Measurements from ENCODE around the gene TAS2R19.
"Not testable (repeated sequence)": the region's sequence is repeated elsewhere in the genome, so short reads cannot be mapped to it uniquely, and the experiment has no call there.

DNA sequence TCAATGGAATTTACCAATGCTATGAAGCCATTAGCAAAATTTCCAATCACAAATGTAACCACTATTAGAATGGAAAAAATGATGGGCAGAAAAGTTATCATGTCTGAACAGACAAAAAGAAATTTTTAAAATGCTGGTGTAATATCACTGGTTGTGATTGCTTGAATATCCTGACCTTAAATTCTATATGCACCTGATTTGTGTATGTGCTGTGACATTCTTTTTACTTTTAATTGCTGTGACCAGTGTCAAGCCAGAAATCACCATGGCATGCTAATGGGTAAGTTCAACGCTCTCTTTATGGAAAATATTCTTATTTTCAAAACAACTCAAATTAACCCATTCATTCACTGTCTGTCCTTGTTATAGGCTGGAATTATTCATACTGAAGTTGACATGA is 39.8 kb upstream of the TAS2R19 start, which contains the start of gene TAS2R46:
- not testable (repeated sequence) for TF ChIP-seq POLR2A (IDR thresholded peaks at IDR 0.05; ENCODE audit: low read length); GATA1 (IDR thresholded peaks at IDR 0.05; ENCODE audit: low read depth, low read length)

Data from erythroblast (primary cell).